Glomerular visceral epithelial cell (primary cell): ENCODE results near the gene SSBP2.
A peak's percentile ranks its signal among the peaks of the same experiment; 100 is the strongest.

Experiments used
- DNase-seq: peaks from one replicate; pipeline ENCODE4 v3.0.0-alpha.2; 2016; ENCODE audit errors: extremely low spot score

Gene SSBP2

GRCh38 chr5:81751009-81751835 is at the start of gene SSBP2:
Gene SSBP2, minus strand, starts transcription at chr5:81751097. Its CDS starts 55 bp downstream, at chr5:81751042.
- peak; percentile 100 for DNase-seq

GRCh38 chr5:81795666-81796065 is 44.8 kb upstream of the SSBP2 start:
- DNase-seq, result no peak

- no peak for DNase-seq
Measured at GRCh38 chr5:81794226-81794625, 43.3 kb upstream of the SSBP2 start.

GRCh38 chr5:81790336-81790735 is 39.4 kb upstream of the SSBP2 start:
- no peak for DNase-seq

GRCh38 chr5:81789033-81789432 is 38.1 kb upstream of the SSBP2 start:
- DNase-seq, result peak; percentile 15

GRCh38 chr5:81788329-81788728 is 37.4 kb upstream of the SSBP2 start:
- DNase-seq, result no peak

- DNase-seq, result peak; percentile 12
Measured at GRCh38 chr5:81787474-81788242, 36.8 kb upstream of the SSBP2 start.

- DNase-seq, result no peak
Measured at GRCh38 chr5:81786991-81787390, 36.1 kb upstream of the SSBP2 start.

GRCh38 chr5:81786496-81786895 is 35.6 kb upstream of the SSBP2 start:
- no peak for DNase-seq

GRCh38 chr5:81785322-81785721 is 34.4 kb upstream of the SSBP2 start:
- no peak for DNase-seq

- no peak for DNase-seq
Measured at GRCh38 chr5:81783401-81783800, 32.5 kb upstream of the SSBP2 start.

- no peak for DNase-seq
Measured at GRCh38 chr5:81782811-81783210, 31.9 kb upstream of the SSBP2 start.

- DNase-seq, result no peak
Measured at GRCh38 chr5:81779916-81780266, 29.0 kb upstream of the SSBP2 start.

GRCh38 chr5:81779125-81779915 is 28.4 kb upstream of the SSBP2 start:
- DNase-seq, result peak; percentile 51

GRCh38 chr5:81778642-81779041 is 27.7 kb upstream of the SSBP2 start:
- peak; percentile 31 for DNase-seq

- no peak for DNase-seq
Measured at GRCh38 chr5:81776258-81776657, 25.4 kb upstream of the SSBP2 start.

- DNase-seq, result no peak
Measured at GRCh38 chr5:81774374-81774773, 23.5 kb upstream of the SSBP2 start.

GRCh38 chr5:81773574-81773973 is 22.7 kb upstream of the SSBP2 start:
- no peak for DNase-seq

GRCh38 chr5:81773161-81773560 is 22.3 kb upstream of the SSBP2 start:
- no peak for DNase-seq

- DNase-seq, result no peak
Measured at GRCh38 chr5:81772488-81772887, 21.6 kb upstream of the SSBP2 start.

GRCh38 chr5:81768935-81769452 is 18.1 kb upstream of the SSBP2 start:
- DNase-seq, result peak; percentile 49

GRCh38 chr5:81767938-81768337 is 17.0 kb upstream of the SSBP2 start:
- no peak for DNase-seq
